PC-3 (cell line): Measurements from ENCODE around the gene SUN1. TPM values are rescaled to one million over a fixed set of nuclear protein-coding genes. Genes with fewer than 3 reads are reported as not detected.

Experiments used
- ATAC-seq: fragments of 200-7000 bp; cut with Tn5 transposase; 2 replicates; pipeline ENCODE4 v1.9.1; 2020; ENCODE audit warnings: mild to moderate bottlenecking, moderate library complexity
- BruUV-seq: library from RNA; stranded (reverse); fragments of 400-500 nt; replicated peaks from 2 replicates; lab custom pipeline; 2021; lab: Mats Ljungman, UMichigan
- CTCF ChIA-PET: fragments of 300-600 bp; sonication (Branson Sonifier 250); formaldehyde crosslinking; loops from one replicate; lab custom pipeline; 2022; ENCODE audit warnings: antibody characterized with exemption; lab: Charles Lee
- POLR2A ChIA-PET: fragments of 300-600 bp; sonication (Branson Sonifier 250); formaldehyde crosslinking; loops from one replicate; lab custom pipeline; 2022; ENCODE audit warnings: antibody characterized with exemption; ENCODE audit not compliant: unreplicated experiment; lab: Charles Lee
- DNase-seq: peaks from one replicate; pipeline ENCODE4 v3.0.0-alpha.2; 2015
- H2AFZ ChIP-seq: fragments of 300-600 bp; sonication (generic); 2 replicates; pipeline ENCODE4 v1.6.0; 2016; ENCODE audit warnings: antibody characterized with exemption, low read length
- H3F3A ChIP-seq: fragments of 300-600 bp; sonication (generic); one replicate; pipeline ENCODE4 v1.6.0; 2017; ENCODE audit warnings: antibody characterized with exemption, low read length, control low read depth, mild to moderate bottlenecking; ENCODE audit not compliant: unreplicated experiment
- H3K27ac ChIP-seq: fragments of 300-600 bp; sonication (generic); 2 replicates; pipeline ENCODE4 v1.5.1; 2016; ENCODE audit warnings: mild to moderate bottlenecking, low read length
- H3K27me3 ChIP-seq: fragments of 300-600 bp; sonication (generic); 2 replicates; pipeline ENCODE4 v1.6.1; 2016; ENCODE audit warnings: low read length, mixed read lengths
- H3K36me3 ChIP-seq: fragments of 300-600 bp; sonication (generic); 2 replicates; pipeline ENCODE4 v1.6.1; 2016; ENCODE audit warnings: low read depth, mixed run types, low read length, mixed read lengths
- H3K4me1 ChIP-seq: fragments of 300-600 bp; sonication (generic); 2 replicates; pipeline ENCODE4 v1.5.1; 2016; ENCODE audit warnings: low read length; ENCODE audit not compliant: insufficient read depth
- H3K4me2 ChIP-seq: fragments of 300-600 bp; sonication (generic); 2 replicates; pipeline ENCODE4 v1.6.0; 2016; ENCODE audit warnings: low read length
- H3K4me3 ChIP-seq: fragments of 300-600 bp; sonication (generic); 2 replicates; pipeline ENCODE4 v1.5.1; 2016; ENCODE audit warnings: mild to moderate bottlenecking, low read length, mixed read lengths
- H3K79me2 ChIP-seq: fragments of 300-600 bp; sonication (generic); 2 replicates; pipeline ENCODE4 v1.6.1; 2017; ENCODE audit warnings: low read length, mixed read lengths
- H3K9ac ChIP-seq: fragments of 300-600 bp; sonication (generic); 2 replicates; pipeline ENCODE4 v1.6.0; 2016; ENCODE audit warnings: mild to moderate bottlenecking, low read length
- H3K9me2 ChIP-seq: fragments of 300-600 bp; sonication (generic); replicated peaks from 2 replicates; pipeline ENCODE4 v1.6.1; 2016; ENCODE audit warnings: mixed run types, low read length, mixed read lengths
- H3K9me3 ChIP-seq: fragments of 300-600 bp; sonication (generic); 2 replicates; pipeline ENCODE4 v1.6.1; 2016; ENCODE audit warnings: low read length, mixed read lengths
- H4K20me1 ChIP-seq: fragments of 300-600 bp; sonication (generic); 2 replicates; pipeline ENCODE4 v1.6.1; 2016; ENCODE audit warnings: low read length, mixed read lengths
- CTCF ChIP-seq: fragments of 300-600 bp; sonication (generic); conservative IDR thresholded peaks from 2 replicates; pipeline ENCODE4 v1.5.1; 2017; ENCODE audit warnings: antibody characterized with exemption, low read depth, mild to moderate bottlenecking, low read length
- EZH2 ChIP-seq: fragments of 300-600 bp; sonication (generic); IDR thresholded peaks from one replicate; pipeline ENCODE4 v1.6.1; 2017; ENCODE audit warnings: antibody characterized with exemption, mild to moderate bottlenecking, low read length; ENCODE audit not compliant: unreplicated experiment
- EZH2phosphoT487 ChIP-seq: fragments of 300-600 bp; sonication (generic); IDR thresholded peaks from 2 replicates; pipeline ENCODE4 v1.6.1; 2018; ENCODE audit warnings: mild to moderate bottlenecking, antibody characterized with exemption, low read length, borderline replicate concordance
- intact Hi-C: fragments of 100-400 bp; cut with micrococcal nuclease; formaldehyde crosslinking; loops from 2 replicates; pipeline ENCODE4 v1.9.0; 2023
- total RNA-seq: library from RNA; depleted of rRNA; stranded (reverse); fragments of >200 nt; gene quantifications from 2 replicates; pipeline ENCODE4 v1.2.3, GENCODE V29; 2014

SUN1 gene
- total RNA-seq, 1 experiment from 2014 or later: 92.5 TPM

- no peaks in the 10 kb centered on the region for H3K79me2 ChIP-seq
- H4K20me1 ChIP-seq: no peaks in the 10 kb centered on the region
- POLR2A ChIA-PET: no interaction called here
- CTCF ChIA-PET: no interaction called here
- H2AFZ ChIP-seq: no peak overlapping the region
- no peaks in the 10 kb centered on the region for H3K4me1 ChIP-seq
- no peak for ATAC-seq
- no peaks in the 10 kb centered on the region for H3K9me3 ChIP-seq
- H3K9ac ChIP-seq: no peak overlapping the region
- H3F3A ChIP-seq: no peaks in the 10 kb centered on the region
- TF ChIP-seq EZH2 (no peak), CTCF (no peak)
- no peak overlapping the region for H3K27ac ChIP-seq
- no peak overlapping the region for H3K4me3 ChIP-seq
- H3K4me2 ChIP-seq: no peak overlapping the region
- no TSS peak for BruUV-seq
- H3K36me3 ChIP-seq: peaks cover 39% of the 10 kb centered on the region
- intact Hi-C loops: no loop called here
- DNase-seq: no peak
- H3K9me2 ChIP-seq: no peaks in the 10 kb centered on the region
- no peaks in the 10 kb centered on the region for H3K27me3 ChIP-seq
These were observed 23.6 kb downstream of the SUN1 start for GRCh38 chr7:855686-856369.

DNA sequence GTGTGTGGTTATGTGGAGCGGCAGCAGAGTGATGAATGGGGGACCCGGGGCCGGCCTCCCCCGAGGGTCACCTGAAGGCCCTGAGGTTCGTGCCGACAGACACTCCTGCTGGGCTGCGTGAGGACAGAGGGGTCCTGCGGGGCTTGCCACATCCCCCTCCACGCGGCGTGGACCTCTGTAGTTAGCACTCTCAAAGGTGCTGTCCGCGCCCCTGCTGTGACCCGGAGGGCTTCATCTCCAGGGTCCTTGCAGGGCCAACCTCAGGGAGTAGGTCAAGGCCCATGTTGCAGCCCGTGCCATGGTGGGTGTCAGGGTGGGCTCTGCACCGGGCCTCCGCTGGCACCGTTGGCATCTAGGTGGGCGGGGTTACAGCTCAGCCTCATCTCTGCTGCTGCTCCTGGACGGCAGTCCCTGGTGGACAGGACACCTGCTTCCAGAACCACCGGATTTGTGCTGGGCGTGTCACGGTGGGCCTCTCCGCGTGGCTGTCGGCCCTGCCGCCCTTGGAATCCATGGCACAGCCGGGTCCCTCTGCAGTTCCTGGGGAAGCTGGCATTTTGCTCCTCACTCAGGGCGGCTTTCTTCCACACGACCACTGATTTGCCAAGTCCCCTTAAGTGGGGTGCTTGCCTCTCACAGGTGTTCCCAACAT is 24.3 kb downstream of the SUN1 start:
- Histone ChIP-seq H3K36me3 (peaks cover 39% of the 10 kb centered on the region), H3K27me3 (no peaks in the 10 kb centered on the region), H3K9me3 (no peaks in the 10 kb centered on the region), H3K4me2 (no peak overlapping the region), H3K9ac (no peak overlapping the region), H3K4me3 (no peak overlapping the region), H2AFZ (no peak overlapping the region), H3K27ac (no peak overlapping the region), H4K20me1 (no peaks in the 10 kb centered on the region), H3K9me2 (no peaks in the 10 kb centered on the region), H3K4me1 (no peaks in the 10 kb centered on the region), H3F3A (no peaks in the 10 kb centered on the region), H3K79me2 (no peaks in the 10 kb centered on the region)
- BruUV-seq: no TSS peak
- CTCF ChIA-PET: no interaction called here
- intact Hi-C loops: no loop called here
- TF ChIP-seq EZH2phosphoT487 (no peak), EZH2 (no peak), CTCF (no peak)
- POLR2A ChIA-PET: no interaction called here
- ATAC-seq (no peak), DNase-seq (no peak)

- TF ChIP-seq EZH2 (no peak), CTCF (no peak), EZH2phosphoT487 (no peak)
- H3K4me1 ChIP-seq: no peaks in the 10 kb centered on the region
- DNase-seq: no peak
- intact Hi-C loops: no loop called here
- H3K27me3 ChIP-seq: no peaks in the 10 kb centered on the region
- H3K4me2 ChIP-seq: no peak overlapping the region
- H3K79me2 ChIP-seq: no peaks in the 10 kb centered on the region
- H3K36me3 ChIP-seq: peaks cover 39% of the 10 kb centered on the region
- H3K27ac ChIP-seq: no peak overlapping the region
- H4K20me1 ChIP-seq: no peaks in the 10 kb centered on the region
- no peak for ATAC-seq
- H3K9ac ChIP-seq: no peak overlapping the region
- CTCF ChIA-PET: interaction anchor here (0.9 kb wide), 1 partner anchor 22 kb away, joined by 6 read pairs; no protein-coding TSS in a partner anchor
- no TSS peak for BruUV-seq
- no peaks in the 10 kb centered on the region for H3F3A ChIP-seq
- no peaks in the 10 kb centered on the region for H3K9me2 ChIP-seq
- H3K9me3 ChIP-seq: no peaks in the 10 kb centered on the region
- H3K4me3 ChIP-seq: no peak overlapping the region
- POLR2A ChIA-PET: no interaction called here
- H2AFZ ChIP-seq: no peak overlapping the region
These were observed 25.4 kb downstream of the SUN1 start for GRCh38 chr7:857661-858060.
